Sigmoid colon (tissue), 7 donors: ENCODE results near the gene SLC10A2. TPM values are rescaled to one million over a fixed set of nuclear protein-coding genes. Genes with fewer than 3 reads are reported as not detected.

ENCODE experiments used
- DNase-seq: peaks from one replicate; pipeline ENCODE4 v3.0.0-alpha.2; 2019
- H3K27ac ChIP-seq, 4 donors: fragments of 200-600 bp; sonication (generic); one replicate each; pipeline ENCODE4 v1.5.1; 2016 to 2019; ENCODE audit warnings: mild to moderate bottlenecking in 1 of 4
- H3K27me3 ChIP-seq, 3 donors: fragments of 200-600 bp; sonication (generic); one replicate each; pipeline ENCODE4 v1.5.1; 2019; ENCODE audit warnings: mild to moderate bottlenecking in 1 of 3
- H3K36me3 ChIP-seq, 4 donors: fragments of 200-600 bp; sonication (generic); one replicate each; pipeline ENCODE4 v1.5.1; 2016 to 2019
- H3K4me1 ChIP-seq, 4 donors: fragments of 200-600 bp; sonication (generic); one replicate each; pipeline ENCODE4 v1.5.1; 2017 to 2019
- H3K4me3 ChIP-seq, 4 donors: fragments of 200-600 bp; sonication (generic); one replicate each; pipeline ENCODE4 v1.5.1; 2017 to 2019; ENCODE audit warnings: mild to moderate bottlenecking in 2 of 4, moderate library complexity in 1 of 4
- H3K9me3 ChIP-seq, 4 donors: fragments of 200-600 bp in 3 of 4; sonication (generic) in 3 of 4; one replicate each; pipeline versions ENCODE4 v1.5.1 to v1.6.1; 2013 to 2019
- EP300 ChIP-seq, 4 donors: sonication (generic); formaldehyde crosslinking; IDR thresholded peaks; one replicate each; pipeline ENCODE4 v1.6.1; 2017; ENCODE audit warnings: antibody characterized with exemption in 4 of 4
- POLR2A ChIP-seq, 2 donors: fragments of 450-650 bp; IDR thresholded peaks; one replicate each; pipeline ENCODE4 v1.6.1; 2016; ENCODE audit warnings: antibody characterized with exemption in 2 of 2, mild to moderate bottlenecking in 2 of 2, moderate library complexity in 2 of 2
- POLR2AphosphoS5 ChIP-seq, 4 donors: sonication (generic); formaldehyde crosslinking; IDR thresholded peaks; one replicate each; pipeline ENCODE4 v1.6.1; 2017; ENCODE audit warnings: antibody characterized with exemption in 4 of 4
- WGBS, 2 donors: extraction: QIAGEN DNeasy Blood & Tissue Kit; methylation state at CpG; one replicate each; pipeline ENCODE4 v1.1.7; 2013; 5-methylcytosine and 5-hydroxymethylcytosine counted together
- intact Hi-C: fragments of 100-400 bp; cut with DNase I; formaldehyde crosslinking; loops from one replicate; pipeline ENCODE4 v1.15.1; 2023
- polyA plus RNA-seq, 3 donors: library from polyadenylated mRNA; stranded (reverse); fragments of 200-250 nt; gene quantifications; one replicate each; pipeline ENCODE4 v1.2.3, GENCODE V29; 2013
- total RNA-seq, 4 donors: library from RNA; depleted of rRNA; stranded (reverse); fragments of >200 nt; gene quantifications; one replicate each; pipeline ENCODE4 v1.1.0, GENCODE V29; 2016
- TF ChIP-seq, protein P1 (sequence below), 4 experiments: fragments of 450-650 bp in 3 of 4; fragments of 200-600 bp in 1 of 4; IDR thresholded peaks; one replicate each; pipeline ENCODE4 v1.5.1; 2016 to 2019; ENCODE audit warnings: antibody characterized with exemption in 4 of 4, mild to moderate bottlenecking in 3 of 4, moderate library complexity in 2 of 4
- donor health status: healthy with polysubstance abuse.
- donor health status: Bipolar disorder and iron deficiency.
- donor health status: healthy.

SLC10A2 gene
- total and polyA plus RNA-seq, 7 donors, result 0.29 TPM; not detected in 6

DNA sequence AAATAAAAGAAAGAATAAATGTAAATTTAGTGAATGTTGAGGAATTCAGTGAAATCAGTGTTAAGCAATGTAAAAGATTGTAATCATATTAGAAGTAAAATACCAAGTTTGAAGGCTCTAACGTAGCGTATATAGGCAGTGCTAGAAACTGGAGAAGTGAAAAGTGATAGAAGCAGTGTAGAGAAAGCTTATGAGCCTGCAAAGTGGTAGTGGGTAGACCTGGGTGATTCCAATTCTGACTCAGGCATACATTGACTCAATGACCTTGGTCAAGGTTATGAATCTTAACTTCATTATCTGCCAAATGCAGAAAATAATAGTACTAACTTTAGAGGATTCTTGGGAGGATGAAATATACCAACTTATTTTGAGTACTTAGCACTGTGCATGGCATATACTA, 4.1 kb downstream of the SLC10A2 start:
- Histone ChIP-seq H3K27me3 (no peaks in the 10 kb centered on the region), H3K27ac (no peak overlapping the region), H3K4me3 (no peak overlapping the region), H3K36me3 (no peaks in the 10 kb centered on the region), H3K4me1 (no peaks in the 10 kb centered on the region), H3K9me3 (no peaks in the 10 kb centered on the region)
- no peak for DNase-seq
- intact Hi-C loops, result no loop called here
- TF ChIP-seq, protein P1, sequence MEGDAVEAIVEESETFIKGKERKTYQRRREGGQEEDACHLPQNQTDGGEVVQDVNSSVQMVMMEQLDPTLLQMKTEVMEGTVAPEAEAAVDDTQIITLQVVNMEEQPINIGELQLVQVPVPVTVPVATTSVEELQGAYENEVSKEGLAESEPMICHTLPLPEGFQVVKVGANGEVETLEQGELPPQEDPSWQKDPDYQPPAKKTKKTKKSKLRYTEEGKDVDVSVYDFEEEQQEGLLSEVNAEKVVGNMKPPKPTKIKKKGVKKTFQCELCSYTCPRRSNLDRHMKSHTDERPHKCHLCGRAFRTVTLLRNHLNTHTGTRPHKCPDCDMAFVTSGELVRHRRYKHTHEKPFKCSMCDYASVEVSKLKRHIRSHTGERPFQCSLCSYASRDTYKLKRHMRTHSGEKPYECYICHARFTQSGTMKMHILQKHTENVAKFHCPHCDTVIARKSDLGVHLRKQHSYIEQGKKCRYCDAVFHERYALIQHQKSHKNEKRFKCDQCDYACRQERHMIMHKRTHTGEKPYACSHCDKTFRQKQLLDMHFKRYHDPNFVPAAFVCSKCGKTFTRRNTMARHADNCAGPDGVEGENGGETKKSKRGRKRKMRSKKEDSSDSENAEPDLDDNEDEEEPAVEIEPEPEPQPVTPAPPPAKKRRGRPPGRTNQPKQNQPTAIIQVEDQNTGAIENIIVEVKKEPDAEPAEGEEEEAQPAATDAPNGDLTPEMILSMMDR (IDR thresholded peaks at IDR 0.05), result no peak
- TF ChIP-seq POLR2A (IDR thresholded peaks at IDR 0.05) (no peak), EP300 (IDR thresholded peaks at IDR 0.05) (no peak), POLR2AphosphoS5 (IDR thresholded peaks at IDR 0.05) (no peak)
- WGBS, 2 donors, result 86 to 94% methylated on average over 2 of the region's 2 CpGs

DNA sequence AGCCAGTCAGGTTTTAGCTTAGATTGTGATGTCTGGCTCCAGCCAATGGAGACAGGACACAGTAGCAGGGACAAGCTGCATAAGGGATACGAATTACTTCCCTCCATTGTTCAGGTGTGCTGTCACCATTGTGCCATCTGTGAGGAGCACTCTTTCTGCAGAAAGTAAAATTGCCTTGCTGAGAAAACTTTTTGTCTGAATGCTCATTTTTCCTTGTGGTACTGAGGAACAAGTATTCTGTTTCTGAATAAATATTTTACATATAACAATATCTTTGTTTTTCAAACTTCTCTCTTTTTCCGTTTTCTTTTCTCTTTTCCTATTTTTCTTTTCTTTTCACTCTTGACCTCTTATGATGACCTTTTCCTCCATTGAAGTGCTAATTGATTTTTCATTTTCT, 10.2 kb downstream of the SLC10A2 start:
- no peak overlapping the region for H3K27ac ChIP-seq
- H3K4me1 ChIP-seq, result no peaks in the 10 kb centered on the region
- no peak for DNase-seq
- TF ChIP-seq POLR2A (IDR thresholded peaks at IDR 0.05), result no peak
- TF ChIP-seq, protein P1 (IDR thresholded peaks at IDR 0.05), result no peak
- TF ChIP-seq POLR2AphosphoS5 (IDR thresholded peaks at IDR 0.05), result no peak
- no peak for TF ChIP-seq EP300 (IDR thresholded peaks at IDR 0.05)
- H3K36me3 ChIP-seq, result no peaks in the 10 kb centered on the region
- no peaks in the 10 kb centered on the region for H3K27me3 ChIP-seq
- H3K9me3 ChIP-seq, result peaks cover 0 to 8% (median 2%) of the 10 kb centered on the region in 4 donors
- 87 to 91% methylated on average over 2 of the region's 2 CpGs for WGBS, 2 donors
- intact Hi-C loops, result no loop called here
- no peak overlapping the region for H3K4me3 ChIP-seq

DNA sequence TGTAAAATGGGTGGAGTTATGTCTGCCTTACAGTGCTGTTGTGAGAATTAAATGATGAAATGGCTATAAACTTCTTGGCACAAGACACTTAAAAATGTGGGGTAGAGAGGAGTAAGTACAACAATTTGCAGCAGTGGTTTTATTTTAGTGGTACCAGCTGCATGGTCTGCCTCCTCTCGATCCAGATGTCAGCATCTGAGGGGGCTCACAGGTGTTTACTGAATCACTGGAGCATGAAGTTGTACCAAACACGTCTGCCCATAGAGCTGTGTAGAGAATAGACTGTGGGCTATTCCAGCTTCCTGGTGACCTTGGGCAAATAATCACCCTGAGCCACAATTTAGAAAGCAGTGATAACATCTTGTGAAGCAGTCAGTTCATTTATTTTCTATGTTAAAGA, 11.1 kb downstream of the SLC10A2 start:
- no peak for TF ChIP-seq POLR2A (IDR thresholded peaks at IDR 0.05)
- Histone ChIP-seq H3K27me3 (no peaks in the 10 kb centered on the region), H3K36me3 (no peaks in the 10 kb centered on the region), H3K27ac (no peak overlapping the region), H3K4me3 (no peak overlapping the region), H3K9me3 (peaks cover 0 to 8% (median 2%) of the 10 kb centered on the region in 4 donors), H3K4me1 (no peaks in the 10 kb centered on the region)
- WGBS, 2 donors, result 43 to 59% methylated on average over 2 of the region's 2 CpGs
- intact Hi-C loops, result no loop called here
- no peak for DNase-seq

DNA sequence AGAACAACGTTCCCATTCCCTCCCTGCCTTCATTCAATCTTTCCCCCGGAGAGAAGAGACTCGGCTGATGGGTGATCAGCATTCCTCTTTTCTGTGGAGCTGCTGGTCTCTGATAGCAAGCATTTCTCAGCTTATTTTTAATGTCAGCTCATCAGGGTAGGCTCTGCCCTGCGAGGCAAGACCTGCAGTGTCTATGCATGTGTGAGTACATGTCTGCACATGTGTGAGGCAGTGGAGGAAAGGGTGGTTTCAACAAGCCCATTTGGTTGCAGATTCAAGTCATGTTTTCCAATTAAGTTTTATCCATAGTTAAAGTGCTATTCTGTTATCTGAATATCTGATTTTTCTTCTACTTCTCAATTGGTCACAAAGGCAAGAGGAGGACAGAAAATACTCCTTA, 19.5 kb downstream of the SLC10A2 start:
- Histone ChIP-seq H3K4me3 (no peak overlapping the region), H3K36me3 (no peaks in the 10 kb centered on the region), H3K27me3 (no peaks in the 10 kb centered on the region), H3K4me1 (no peaks in the 10 kb centered on the region), H3K9me3 (no peaks in the 10 kb centered on the region), H3K27ac (no peak overlapping the region)
- TF ChIP-seq POLR2A (IDR thresholded peaks at IDR 0.05) (no peak), POLR2AphosphoS5 (IDR thresholded peaks at IDR 0.05) (no peak), EP300 (IDR thresholded peaks at IDR 0.05) (no peak)
- TF ChIP-seq, protein P1 (IDR thresholded peaks at IDR 0.05), result no peak
- intact Hi-C loops, result no loop called here
- no peak for DNase-seq
- whole genome bisulfite sequencing, 2 donors, result 85 to 87% methylated on average over 4 of the region's 4 CpGs

DNA sequence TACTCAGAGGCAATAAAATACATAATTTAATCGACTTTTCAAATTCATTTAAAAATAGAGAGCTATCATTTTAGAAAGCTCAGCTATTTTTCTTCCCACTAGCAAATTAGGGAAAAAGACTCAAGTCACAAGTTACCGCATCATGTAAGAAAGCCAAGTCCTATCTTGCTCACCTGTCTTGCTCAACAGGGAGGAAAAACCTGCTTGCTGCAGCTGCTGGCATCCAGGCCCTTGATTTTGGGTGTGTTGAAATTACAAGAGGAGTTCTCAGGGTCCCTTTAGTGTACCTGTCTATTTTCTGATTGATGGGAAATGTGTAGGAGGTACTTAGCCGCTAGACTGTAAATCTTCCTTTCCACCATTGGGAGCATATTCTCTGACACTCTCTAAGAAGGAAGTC, 22.2 kb downstream of the SLC10A2 start:
- intact Hi-C loops, result no loop called here
- no peak overlapping the region for H3K4me3 ChIP-seq
- no peaks in the 10 kb centered on the region for H3K4me1 ChIP-seq
- no peak overlapping the region for H3K27ac ChIP-seq
- DNase-seq, result no peak
- H3K36me3 ChIP-seq, result no peaks in the 10 kb centered on the region
- 76 to 90% methylated on average over 3 of the region's 3 CpGs for WGBS, 2 donors
- no peaks in the 10 kb centered on the region for H3K9me3 ChIP-seq
- TF ChIP-seq POLR2AphosphoS5 (IDR thresholded peaks at IDR 0.05) (no peak), POLR2A (IDR thresholded peaks at IDR 0.05) (no peak), EP300 (IDR thresholded peaks at IDR 0.05) (no peak)
- TF ChIP-seq, protein P1 (IDR thresholded peaks at IDR 0.05), result no peak
- H3K27me3 ChIP-seq, result no peaks in the 10 kb centered on the region
